Measurements from ENCODE around the gene NPAS3. TPM values are rescaled to one million over a fixed set of nuclear protein-coding genes. Genes with fewer than 3 reads are reported as not detected.

NPAS3 gene
- total and polyA plus RNA-seq, 8 donors: 0.23 to 2.8 (median 1.4) TPM

GRCh38 chr14:33369041-33369440, 430.4 kb downstream of the NPAS3 start:
- Histone ChIP-seq H3K9me3 (no peaks in the 10 kb centered on the region), H3K4me3 (no peak overlapping the region), H3K36me3 (no peaks in the 10 kb centered on the region), H3K27me3 (no peaks in the 10 kb centered on the region), H3K4me1 (no peaks in the 10 kb centered on the region), H3K27ac (no peak overlapping the region)
- TF ChIP-seq CTCF (IDR thresholded peaks at IDR 0.05): no peak
- intact Hi-C loops (cut with DNase I): no loop called here
- DNase-seq (no peak), FAIRE-seq (no peak), ATAC-seq (no peak)
- 83 to 86% methylated on average over 3 of the region's 3 CpGs for WGBS, 2 donors

- DNase-seq: no peak
- no peaks in the 10 kb centered on the region for H3K36me3 ChIP-seq
- no peaks in the 10 kb centered on the region for H3K4me1 ChIP-seq
- no peak for TF ChIP-seq CTCF (IDR thresholded peaks at IDR 0.05)
- H3K27ac ChIP-seq: no peak overlapping the region
- no peaks in the 10 kb centered on the region for H3K27me3 ChIP-seq
- ATAC-seq: no peak
- intact Hi-C loops (cut with DNase I): no loop called here
- no peaks in the 10 kb centered on the region for H3K9me3 ChIP-seq
- no peak for FAIRE-seq
- no peak overlapping the region for H3K4me3 ChIP-seq
Measured at GRCh38 chr14:33369972-33370371, 431.3 kb downstream of the NPAS3 start.

GRCh38 chr14:33370426-33370825, 431.7 kb downstream of the NPAS3 start:
- Histone ChIP-seq H3K4me3 (no peak overlapping the region), H3K36me3 (no peaks in the 10 kb centered on the region), H3K4me1 (no peaks in the 10 kb centered on the region), H3K9me3 (no peaks in the 10 kb centered on the region), H3K27me3 (no peaks in the 10 kb centered on the region), H3K27ac (no peak overlapping the region)
- DNase-seq: no peak
- no peak for ATAC-seq
- no peak for TF ChIP-seq CTCF (IDR thresholded peaks at IDR 0.05)
- intact Hi-C loops (cut with DNase I): no loop called here
- no peak for FAIRE-seq
- WGBS, 2 donors: 41 to 64% methylated on average over 1 of the region's 1 CpG

GRCh38 chr14:33375196-33375595, 436.5 kb downstream of the NPAS3 start:
- H3K4me3 ChIP-seq: no peak overlapping the region
- H3K9me3 ChIP-seq: no peaks in the 10 kb centered on the region
- no peaks in the 10 kb centered on the region for H3K27me3 ChIP-seq
- H3K27ac ChIP-seq: no peak overlapping the region
- no peaks in the 10 kb centered on the region for H3K36me3 ChIP-seq
- FAIRE-seq: no peak
- intact Hi-C loops (cut with DNase I): no loop called here
- WGBS, 2 donors: 59 to 76% methylated on average over 2 of the region's 2 CpGs
- no peaks in the 10 kb centered on the region for H3K4me1 ChIP-seq
- no peak for DNase-seq
- no peak for TF ChIP-seq CTCF (IDR thresholded peaks at IDR 0.05)
- no peak for ATAC-seq

GRCh38 chr14:33375786-33376185, 437.1 kb downstream of the NPAS3 start:
- intact Hi-C loops (cut with DNase I): no loop called here

More at GRCh38 chr14:33375786-33376185, 437.1 kb downstream of the NPAS3 start:
- WGBS, 2 donors: 80 to 81% methylated on average over 4 of the region's 4 CpGs
- Histone ChIP-seq H3K4me3 (no peak overlapping the region), H3K36me3 (no peaks in the 10 kb centered on the region), H3K9me3 (no peaks in the 10 kb centered on the region), H3K27me3 (no peaks in the 10 kb centered on the region), H3K27ac (no peak overlapping the region), H3K4me1 (no peaks in the 10 kb centered on the region)
- TF ChIP-seq CTCF (IDR thresholded peaks at IDR 0.05): no peak
- ATAC-seq (no peak), DNase-seq (no peak), FAIRE-seq (no peak)

Data from pancreas (tissue), 10 donors.